Transverse colon (tissue), 4 donors: Measurements from ENCODE around the gene WDR27. TPM values are rescaled to one million over a fixed set of nuclear protein-coding genes. Genes with fewer than 3 reads are reported as not detected.

Experiments
- DNase-seq: peaks from one replicate; pipeline ENCODE4 v3.0.0-alpha.2; 2019
- H3K27ac ChIP-seq, 4 donors: fragments of 200-600 bp; sonication (generic); 2 replicates each; pipeline ENCODE4 v1.5.1; 2016 to 2018; ENCODE audit warnings: inconsistent platforms in 4 of 4
- H3K27me3 ChIP-seq: fragments of 200-600 bp; sonication (generic); 2 replicates; pipeline ENCODE4 v1.5.1; 2017; ENCODE audit warnings: inconsistent platforms
- H3K36me3 ChIP-seq, 4 donors: fragments of 200-600 bp; sonication (generic); 2 replicates each; pipeline ENCODE4 v1.5.1; 2017 to 2019; ENCODE audit warnings: inconsistent platforms in 4 of 4
- H3K4me1 ChIP-seq, 4 donors: fragments of 200-600 bp; sonication (generic); 2 replicates each; pipeline ENCODE4 v1.5.1; 2017 to 2020; ENCODE audit warnings: inconsistent platforms in 4 of 4
- H3K4me3 ChIP-seq, 4 donors: fragments of 200-600 bp; sonication (generic); 1 replicate in 1 of 4; 2 replicates in 3 of 4; pipeline versions ENCODE4 v1.5.1 to v1.6.1; 2017 to 2019; ENCODE audit warnings: inconsistent platforms in 4 of 4
- H3K9me3 ChIP-seq, 2 donors: fragments of 200-600 bp; sonication (generic); 2 replicates each; pipeline ENCODE4 v1.5.1; 2017 to 2019; ENCODE audit warnings: inconsistent platforms in 2 of 2
- EP300 ChIP-seq: sonication (generic); formaldehyde crosslinking; IDR thresholded peaks from one replicate; pipeline ENCODE4 v1.6.1; 2017; ENCODE audit warnings: antibody characterized with exemption, low read depth
- POLR2A ChIP-seq: fragments of 450-650 bp; IDR thresholded peaks from one replicate; pipeline ENCODE4 v1.6.1; 2016; ENCODE audit warnings: antibody characterized with exemption, mild to moderate bottlenecking, moderate library complexity
- POLR2AphosphoS5 ChIP-seq, 3 donors: sonication (generic); formaldehyde crosslinking; IDR thresholded peaks; one replicate each; pipeline ENCODE4 v1.6.1; 2016; ENCODE audit warnings: antibody characterized with exemption in 3 of 3
- WGBS, 2 donors: methylation state at CpG; one replicate each; pipeline ENCODE4 v1.1.5; 2018; ENCODE audit warnings: low coverage in 1 of 2; 5-methylcytosine and 5-hydroxymethylcytosine counted together
- in situ Hi-C, 4 donors: fragments of 200-750 bp; cut with MboI; loops; one replicate each; pipeline versions ENCODE4 v1.15.0 to v1.15.1; 2017; ENCODE audit warnings: low sequenced_read_pairs in 3 of 4, low pct_ligation_motif_present in 1 of 4, low pct_unique_long_range_greater_than_20kb in 1 of 4
- intact Hi-C: fragments of 100-400 bp; cut with DNase I; formaldehyde crosslinking; loops from one replicate; pipeline ENCODE4 v1.15.1; 2023; ENCODE audit warnings: low total_unique reads
- total RNA-seq, 4 donors: library from RNA; depleted of rRNA; stranded (reverse); fragments of >200 nt; gene quantifications; one replicate each; pipeline ENCODE4 v1.1.0, GENCODE V29; 2016
- TF ChIP-seq, protein P1 (sequence below), 5 experiments: fragments of 200-600 bp in 3 of 5; fragments of 450-650 bp in 2 of 5; sonication (generic) in 3 of 5; IDR thresholded peaks; 1 replicate in 2 of 5; 2 replicates in 3 of 5; pipeline ENCODE4 v1.5.1; 2016 to 2017; ENCODE audit warnings: antibody characterized with exemption in 5 of 5, inconsistent platforms in 3 of 5, mild to moderate bottlenecking in 2 of 5, moderate library complexity in 1 of 5

WDR27 gene
- total RNA-seq, 4 donors from 2014 or later: 44.9 to 75.0 (median 57.0) TPM

DNA sequence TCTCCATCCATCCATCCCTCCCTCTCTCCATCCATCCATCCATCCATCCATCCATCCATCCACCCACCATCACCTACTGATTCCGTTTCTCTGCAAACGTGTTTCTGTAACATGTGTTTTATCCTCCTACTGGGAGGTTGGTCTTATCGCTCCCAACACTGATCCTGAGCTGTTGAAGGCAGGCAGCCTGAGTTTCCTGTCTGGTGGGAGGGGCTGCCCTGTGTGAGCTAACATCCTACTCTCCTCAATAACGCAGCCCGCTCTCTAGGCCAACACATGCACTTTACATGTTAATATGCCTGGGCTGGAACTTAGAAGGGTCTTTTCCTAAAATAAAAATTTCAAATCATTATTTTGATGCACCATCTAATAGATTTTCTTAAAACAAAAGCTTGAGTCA is 126.5 kb downstream of the WDR27 start:
- in situ Hi-C loops: no loop called here
- intact Hi-C loops: no loop called here

DNA sequence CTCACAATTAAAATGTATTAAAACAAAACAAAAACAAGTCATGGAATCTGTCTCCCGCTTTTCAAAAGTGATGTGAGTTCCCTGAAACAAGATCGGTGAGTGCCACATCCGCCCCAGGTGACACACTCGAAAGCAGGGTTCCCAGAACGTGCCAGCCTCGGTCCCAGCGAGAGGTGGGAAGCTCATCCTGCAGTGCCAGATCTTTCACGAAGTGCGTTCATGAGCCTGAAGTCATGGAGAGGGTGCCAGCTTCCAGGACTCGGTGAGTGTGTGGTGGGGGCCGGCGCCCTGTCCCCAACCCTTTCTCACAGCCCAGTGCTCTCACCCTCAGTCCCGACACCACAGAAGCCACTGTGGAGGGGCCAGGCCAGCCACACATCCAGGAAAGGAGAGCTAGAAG is 127.4 kb downstream of the WDR27 start:
- no peaks in the 10 kb centered on the region for H3K9me3 ChIP-seq
- no peak overlapping the region for H3K27ac ChIP-seq
- H3K36me3 ChIP-seq: no peaks in the 10 kb centered on the region
- no peak for TF ChIP-seq POLR2A
- no peak for TF ChIP-seq EP300
- TF ChIP-seq, protein P1, sequence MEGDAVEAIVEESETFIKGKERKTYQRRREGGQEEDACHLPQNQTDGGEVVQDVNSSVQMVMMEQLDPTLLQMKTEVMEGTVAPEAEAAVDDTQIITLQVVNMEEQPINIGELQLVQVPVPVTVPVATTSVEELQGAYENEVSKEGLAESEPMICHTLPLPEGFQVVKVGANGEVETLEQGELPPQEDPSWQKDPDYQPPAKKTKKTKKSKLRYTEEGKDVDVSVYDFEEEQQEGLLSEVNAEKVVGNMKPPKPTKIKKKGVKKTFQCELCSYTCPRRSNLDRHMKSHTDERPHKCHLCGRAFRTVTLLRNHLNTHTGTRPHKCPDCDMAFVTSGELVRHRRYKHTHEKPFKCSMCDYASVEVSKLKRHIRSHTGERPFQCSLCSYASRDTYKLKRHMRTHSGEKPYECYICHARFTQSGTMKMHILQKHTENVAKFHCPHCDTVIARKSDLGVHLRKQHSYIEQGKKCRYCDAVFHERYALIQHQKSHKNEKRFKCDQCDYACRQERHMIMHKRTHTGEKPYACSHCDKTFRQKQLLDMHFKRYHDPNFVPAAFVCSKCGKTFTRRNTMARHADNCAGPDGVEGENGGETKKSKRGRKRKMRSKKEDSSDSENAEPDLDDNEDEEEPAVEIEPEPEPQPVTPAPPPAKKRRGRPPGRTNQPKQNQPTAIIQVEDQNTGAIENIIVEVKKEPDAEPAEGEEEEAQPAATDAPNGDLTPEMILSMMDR (IDR thresholded peaks at IDR 0.05): no peak
- TF ChIP-seq POLR2AphosphoS5 (IDR thresholded peaks at IDR 0.05): no peak
- H3K4me1 ChIP-seq: no peaks in the 10 kb centered on the region
- H3K27me3 ChIP-seq: no peaks in the 10 kb centered on the region
- H3K4me3 ChIP-seq: no peak overlapping the region
- in situ Hi-C loops (no loop called here), intact Hi-C loops (no loop called here)
- 92 to 95% methylated on average over 5 to 13 of the region's 13 CpGs for WGBS, 2 donors
- DNase-seq: no peak

More for the DNA sequence above, 126.5 kb downstream of the WDR27 start:
- no peaks in the 10 kb centered on the region for H3K27me3 ChIP-seq
- no peaks in the 10 kb centered on the region for H3K9me3 ChIP-seq
- TF ChIP-seq POLR2A: no peak
- TF ChIP-seq POLR2AphosphoS5 (IDR thresholded peaks at IDR 0.05): no peak
- TF ChIP-seq EP300: no peak
- TF ChIP-seq, protein P1 (IDR thresholded peaks at IDR 0.05): no peak
- no peaks in the 10 kb centered on the region for H3K36me3 ChIP-seq
- WGBS, 2 donors: 93% methylated on average over 5 of the region's 5 CpGs; no CpG with 5 or more reads in 1 of the 2 donors
- H3K27ac ChIP-seq: no peak overlapping the region
- H3K4me3 ChIP-seq: no peak overlapping the region
- H3K4me1 ChIP-seq: no peaks in the 10 kb centered on the region
- DNase-seq: no peak

DNA sequence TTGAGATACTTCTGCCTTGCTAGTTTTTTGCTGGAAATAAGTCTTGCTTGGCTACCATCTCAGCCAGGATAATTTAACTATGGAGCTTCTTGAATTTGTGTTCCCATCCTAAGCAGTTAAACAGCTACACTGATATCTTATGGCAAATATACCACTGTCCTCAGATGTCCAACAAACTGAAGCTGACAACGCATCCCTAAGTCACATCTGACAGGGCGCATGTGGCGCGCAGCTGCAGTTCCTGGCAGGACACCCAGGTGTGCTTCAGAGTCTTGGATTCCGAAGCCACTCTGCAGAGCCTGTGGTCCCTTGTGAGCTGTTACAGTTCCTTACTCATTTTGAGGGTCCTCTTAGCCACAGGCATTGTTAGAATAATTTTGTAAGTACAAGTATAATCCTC is 127.9 kb downstream of the WDR27 start:
- Histone ChIP-seq H3K27me3 (no peaks in the 10 kb centered on the region), H3K4me3 (no peak overlapping the region), H3K9me3 (no peaks in the 10 kb centered on the region), H3K4me1 (no peaks in the 10 kb centered on the region), H3K27ac (no peak overlapping the region), H3K36me3 (no peaks in the 10 kb centered on the region)
- TF ChIP-seq POLR2A: no peak
- TF ChIP-seq EP300: no peak
- TF ChIP-seq, protein P1 (IDR thresholded peaks at IDR 0.05): no peak
- TF ChIP-seq POLR2AphosphoS5 (IDR thresholded peaks at IDR 0.05): no peak
- intact Hi-C loops (no loop called here), in situ Hi-C loops (no loop called here)
- DNase-seq: no peak
- WGBS, 2 donors: 93% methylated on average over 5 of the region's 5 CpGs; no CpG with 5 or more reads in 1 of the 2 donors

- 90 to 91% methylated on average over 4 to 12 of the region's 12 CpGs for WGBS, 2 donors
- no peak overlapping the region for H3K4me3 ChIP-seq
- intact Hi-C loops: no loop called here
- DNase-seq: no peak
- H3K4me1 ChIP-seq: no peaks in the 10 kb centered on the region
- TF ChIP-seq POLR2A (no peak), POLR2AphosphoS5 (IDR thresholded peaks at IDR 0.05) (no peak), EP300 (no peak)
- TF ChIP-seq, protein P1 (IDR thresholded peaks at IDR 0.05): no peak
- H3K36me3 ChIP-seq: no peaks in the 10 kb centered on the region
- no peaks in the 10 kb centered on the region for H3K9me3 ChIP-seq
- no peak overlapping the region for H3K27ac ChIP-seq
- H3K27me3 ChIP-seq: no peaks in the 10 kb centered on the region
- in situ Hi-C loops: no loop called here
Observed at GRCh38 chr6:169571123-169571962, 130.5 kb downstream of the WDR27 start.
